Stimulated activated CD4-positive, alpha-beta T cell treated with anti-CD3 and anti-CD28 coated beads, Interleukin-12 subunit alpha, Interleukin-12 subunit beta, amount 100 ng/mL, for 4 hours (primary cell): ENCODE data around the gene PPFIBP2.
A peak's percentile ranks its signal among the peaks of the same experiment; 100 is the strongest.
"Not testable (repeated sequence)": the region's sequence is repeated elsewhere in the genome, so short reads cannot be mapped to it uniquely, and the experiment has no call there.

Experiments used
- DNase-seq: peaks from one replicate; pipeline ENCODE4 v3.0.0-alpha.2; 2020

Gene PPFIBP2

GRCh38 chr11:7500251-7500650 is 13.5 kb upstream of the PPFIBP2 start:
- no peak for DNase-seq

GRCh38 chr11:7501251-7501650 is 12.5 kb upstream of the PPFIBP2 start:
- DNase-seq, result no peak

GRCh38 chr11:7501894-7502293 is 11.9 kb upstream of the PPFIBP2 start:
- DNase-seq, result no peak

- no peak for DNase-seq
Observed at GRCh38 chr11:7506243-7506642, 7.6 kb upstream of the PPFIBP2 start.

GRCh38 chr11:7508087-7508486 is 5.7 kb upstream of the PPFIBP2 start:
- no peak for DNase-seq

GRCh38 chr11:7509966-7510365 is 3.8 kb upstream of the PPFIBP2 start:
- DNase-seq, result no peak

GRCh38 chr11:7511401-7511800 is 2.4 kb upstream of the PPFIBP2 start:
- DNase-seq, result no peak

- no peak for DNase-seq
Observed at GRCh38 chr11:7512525-7513233, 1.1 kb upstream of the PPFIBP2 start.

GRCh38 chr11:7514099-7514591 is 346 bp downstream of the PPFIBP2 start:
- peak; percentile 15 for DNase-seq

GRCh38 chr11:7515447-7515886 is 1.7 kb downstream of the PPFIBP2 start:
- DNase-seq, result no peak

- no peak for DNase-seq
Observed at GRCh38 chr11:7516475-7516874, 2.7 kb downstream of the PPFIBP2 start.

- DNase-seq, result not testable (repeated sequence)
Observed at GRCh38 chr11:7517743-7518142, 3.9 kb downstream of the PPFIBP2 start.

GRCh38 chr11:7518811-7519562 is 5.2 kb downstream of the PPFIBP2 start:
- DNase-seq, result no peak

- DNase-seq, result no peak
Observed at GRCh38 chr11:7520011-7520942, 6.5 kb downstream of the PPFIBP2 start.

- DNase-seq, result no peak
Observed at GRCh38 chr11:7520981-7521487, 7.2 kb downstream of the PPFIBP2 start.

- DNase-seq, result no peak
Observed at GRCh38 chr11:7522121-7522520, 8.3 kb downstream of the PPFIBP2 start.

GRCh38 chr11:7522546-7522945 is 8.7 kb downstream of the PPFIBP2 start:
- no peak for DNase-seq

GRCh38 chr11:7523416-7524210 is 9.8 kb downstream of the PPFIBP2 start:
- DNase-seq, result no peak

GRCh38 chr11:7524462-7525235 is 10.8 kb downstream of the PPFIBP2 start:
- DNase-seq, result no peak

GRCh38 chr11:7525424-7525823 is 11.6 kb downstream of the PPFIBP2 start:
- no peak for DNase-seq

GRCh38 chr11:7527029-7527428 is 13.2 kb downstream of the PPFIBP2 start:
- DNase-seq, result no peak
